Brain microvascular endothelial cell (primary cell): ENCODE data around the gene BOC.

ENCODE experiments used
- DNase-seq: peaks from one replicate; pipeline ENCODE4 v3.0.0-alpha.2; 2020
- H3K27ac ChIP-seq: fragments of 250-450 bp; sonication (Bioruptor Pico); 2 replicates; pipeline ENCODE4 v1.5.1; 2020; ENCODE audit warnings: mild to moderate bottlenecking, moderate library complexity
- H3K27me3 ChIP-seq: fragments of 250-450 bp; sonication (Bioruptor Pico); replicated peaks from 2 replicates; pipeline ENCODE4 v1.5.1; 2020; ENCODE audit warnings: mild to moderate bottlenecking
- H3K36me3 ChIP-seq: fragments of 250-450 bp; sonication (Bioruptor Pico); replicated peaks from 2 replicates; pipeline ENCODE4 v1.5.1; 2020; ENCODE audit warnings: mild to moderate bottlenecking
- H3K4me3 ChIP-seq: 2 replicates; pipeline ENCODE4 v1.5.1; 2011; ENCODE audit warnings: low read depth, mild to moderate bottlenecking, control low read depth, low read length, moderate library complexity
- in situ Hi-C: cut with HindIII; loops from 2 replicates; pipeline ENCODE4 v1.10.0; 2017; ENCODE audit warnings: low sequenced_read_pairs, low pct_ligation_motif_present
- TF ChIP-seq, protein P1 (sequence below): IDR thresholded peaks from 2 replicates; pipeline ENCODE4 v1.5.1; 2011; ENCODE audit warnings: low read depth, mild to moderate bottlenecking, moderate library complexity, low read length, control low read depth, inconsistent platforms; ENCODE audit errors: missing control alignments

The BOC gene

DNA sequence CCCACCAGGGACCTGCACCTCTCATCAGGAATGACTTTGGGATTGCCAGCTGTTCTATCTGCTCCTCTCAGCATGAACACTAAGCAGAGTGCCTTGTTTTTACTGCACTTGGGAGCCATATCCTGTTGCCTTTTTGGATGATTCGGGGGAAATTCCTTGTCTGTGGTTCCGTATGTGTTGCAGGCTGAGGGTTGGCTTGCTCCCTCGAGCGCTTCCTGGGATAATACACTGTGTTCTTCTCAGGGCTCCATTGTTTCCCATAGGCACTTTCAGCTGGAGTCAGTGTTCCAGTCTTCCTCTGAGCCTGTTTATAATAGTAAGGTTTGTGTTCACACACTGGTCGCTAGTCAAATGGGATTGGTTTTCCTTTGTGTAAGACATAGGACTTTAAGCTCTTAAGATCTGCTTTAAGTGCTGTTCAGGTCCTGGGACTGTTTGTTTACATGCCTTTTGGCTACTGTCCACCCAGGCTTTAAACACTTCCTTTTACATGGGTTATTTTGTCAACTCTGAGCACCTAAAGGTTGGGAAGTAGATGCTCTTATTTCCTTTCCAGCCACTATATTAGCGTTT is 23.4 kb downstream of the BOC start:
- TF ChIP-seq, protein P1, sequence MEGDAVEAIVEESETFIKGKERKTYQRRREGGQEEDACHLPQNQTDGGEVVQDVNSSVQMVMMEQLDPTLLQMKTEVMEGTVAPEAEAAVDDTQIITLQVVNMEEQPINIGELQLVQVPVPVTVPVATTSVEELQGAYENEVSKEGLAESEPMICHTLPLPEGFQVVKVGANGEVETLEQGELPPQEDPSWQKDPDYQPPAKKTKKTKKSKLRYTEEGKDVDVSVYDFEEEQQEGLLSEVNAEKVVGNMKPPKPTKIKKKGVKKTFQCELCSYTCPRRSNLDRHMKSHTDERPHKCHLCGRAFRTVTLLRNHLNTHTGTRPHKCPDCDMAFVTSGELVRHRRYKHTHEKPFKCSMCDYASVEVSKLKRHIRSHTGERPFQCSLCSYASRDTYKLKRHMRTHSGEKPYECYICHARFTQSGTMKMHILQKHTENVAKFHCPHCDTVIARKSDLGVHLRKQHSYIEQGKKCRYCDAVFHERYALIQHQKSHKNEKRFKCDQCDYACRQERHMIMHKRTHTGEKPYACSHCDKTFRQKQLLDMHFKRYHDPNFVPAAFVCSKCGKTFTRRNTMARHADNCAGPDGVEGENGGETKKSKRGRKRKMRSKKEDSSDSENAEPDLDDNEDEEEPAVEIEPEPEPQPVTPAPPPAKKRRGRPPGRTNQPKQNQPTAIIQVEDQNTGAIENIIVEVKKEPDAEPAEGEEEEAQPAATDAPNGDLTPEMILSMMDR = no peak
- H3K4me3 ChIP-seq = no peak overlapping the region
- in situ Hi-C loops = no loop called here
- no peak for DNase-seq
- H3K27ac ChIP-seq = no peak overlapping the region
- no peaks in the 10 kb centered on the region for H3K36me3 ChIP-seq
- no peaks in the 10 kb centered on the region for H3K27me3 ChIP-seq

DNA sequence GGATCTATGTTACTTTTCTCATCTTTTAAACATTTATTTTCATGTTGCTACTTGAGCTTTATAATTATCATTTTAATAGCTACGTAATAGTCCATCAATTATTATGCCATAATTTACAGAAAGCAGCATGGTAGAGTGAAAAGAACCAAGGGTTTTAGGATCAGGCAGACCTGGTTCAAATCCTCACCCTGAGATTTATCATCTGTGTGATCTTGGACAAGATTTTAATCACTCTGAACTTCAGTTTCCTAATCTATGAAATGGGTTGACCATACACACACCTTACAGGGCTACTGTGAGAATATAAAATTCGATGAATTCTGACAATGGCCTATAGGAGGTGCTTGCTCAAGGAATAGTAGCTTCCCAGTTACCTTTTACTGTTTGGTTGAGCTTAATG is 27.1 kb downstream of the BOC start:
- no peak overlapping the region for H3K27ac ChIP-seq
- no peak for DNase-seq
- TF ChIP-seq, protein P1 = no peak
- in situ Hi-C loops = no loop called here
- no peaks in the 10 kb centered on the region for H3K27me3 ChIP-seq
- H3K36me3 ChIP-seq = no peaks in the 10 kb centered on the region
- H3K4me3 ChIP-seq = no peak overlapping the region

DNA sequence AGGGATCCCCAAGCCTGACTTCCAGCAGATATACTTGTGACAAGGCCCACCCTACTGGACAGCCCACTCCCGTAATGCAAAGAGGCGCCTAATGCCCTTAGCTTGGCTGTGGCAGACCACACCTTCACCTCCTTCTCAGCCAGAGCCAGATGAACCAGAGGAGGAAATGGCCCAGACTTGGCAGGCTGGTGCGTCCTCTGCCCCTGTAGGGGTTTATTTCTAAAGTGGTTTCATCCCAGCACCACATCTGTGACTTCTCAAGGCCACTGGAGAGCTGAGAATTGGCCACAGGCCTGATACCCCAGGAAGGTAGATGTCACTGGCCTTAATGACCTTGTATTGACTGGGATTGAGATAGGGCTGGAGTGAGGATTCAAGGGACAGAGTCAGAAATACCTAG is 29.5 kb downstream of the BOC start:
- in situ Hi-C loops = no loop called here
- no peak overlapping the region for H3K27ac ChIP-seq
- H3K27me3 ChIP-seq = no peaks in the 10 kb centered on the region
- no peak for DNase-seq
- H3K36me3 ChIP-seq = no peaks in the 10 kb centered on the region
- no peak overlapping the region for H3K4me3 ChIP-seq
- TF ChIP-seq, protein P1 = no peak

DNA sequence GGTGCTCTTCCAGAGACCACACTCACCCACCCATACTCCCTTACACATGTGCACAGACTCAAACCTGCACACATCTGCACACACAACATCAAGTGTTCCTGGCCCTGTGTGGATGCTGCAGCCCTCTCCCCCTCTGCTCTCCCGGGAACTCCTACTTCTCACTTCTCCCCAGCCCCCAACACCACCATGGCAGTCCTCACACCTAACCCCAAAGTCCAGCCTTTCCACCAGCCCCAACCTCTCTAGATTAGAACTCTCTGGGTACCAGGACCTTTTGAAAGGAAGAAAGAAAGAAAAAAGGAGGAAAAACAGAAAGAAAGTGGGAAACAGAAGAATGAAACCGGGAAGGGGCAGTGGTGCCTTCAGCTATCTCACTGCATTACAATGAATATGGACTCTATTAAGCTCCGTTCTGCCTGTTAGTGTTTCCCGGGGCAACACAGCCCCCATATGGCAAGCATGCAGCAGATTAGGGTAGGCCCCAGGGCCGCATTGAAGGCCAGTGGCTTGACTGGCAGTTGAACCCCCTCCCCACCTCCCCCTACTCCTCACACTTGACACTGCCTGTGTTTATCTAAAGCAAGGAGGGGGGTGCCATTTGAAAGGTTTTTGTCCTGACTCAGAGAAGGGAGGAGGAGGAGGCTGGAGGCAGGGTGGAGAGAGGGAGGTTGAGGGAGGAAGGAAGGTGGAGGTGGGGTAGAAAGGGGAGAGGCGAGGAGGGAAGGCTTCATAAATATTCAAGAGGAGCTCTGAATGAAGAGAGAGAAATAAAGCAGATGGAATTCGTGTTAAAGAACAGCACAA is 30.1 kb downstream of the BOC start:
- H3K36me3 ChIP-seq = no peaks in the 10 kb centered on the region
- DNase-seq = no peak
- no peak overlapping the region for H3K4me3 ChIP-seq
- TF ChIP-seq, protein P1 = no peak
- in situ Hi-C loops = no loop called here
- no peak overlapping the region for H3K27ac ChIP-seq
- H3K27me3 ChIP-seq = no peaks in the 10 kb centered on the region

DNA sequence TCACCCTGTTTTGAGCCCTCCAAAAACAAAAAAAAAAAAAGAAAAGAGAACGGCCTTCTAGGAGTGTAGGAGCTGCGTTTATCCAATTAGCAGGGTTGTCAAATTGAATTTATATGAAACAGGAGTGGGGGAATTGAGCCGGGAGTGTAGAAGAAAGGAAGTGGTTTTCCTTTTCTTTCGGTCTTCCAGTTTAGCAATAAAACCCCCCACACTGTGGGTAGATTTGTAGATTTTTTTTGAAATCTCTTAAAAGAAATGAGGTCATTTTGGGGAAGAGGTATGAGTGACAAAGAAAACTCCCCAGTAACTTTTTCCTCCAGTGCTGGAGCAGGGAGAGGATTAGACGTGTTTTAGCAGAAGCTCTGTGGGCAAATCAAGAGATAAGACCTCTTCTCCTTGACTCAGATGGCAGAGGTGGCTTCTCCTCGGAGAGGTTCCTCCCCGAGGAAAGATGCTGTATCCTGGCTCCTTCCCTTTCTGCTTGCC is 30.8 kb downstream of the BOC start:
- no peak for DNase-seq
- in situ Hi-C loops = no loop called here
- TF ChIP-seq, protein P1 = no peak
- Histone ChIP-seq H3K36me3 (no peaks in the 10 kb centered on the region), H3K27me3 (no peaks in the 10 kb centered on the region), H3K4me3 (no peak overlapping the region), H3K27ac (no peak overlapping the region)
